GM10266 (cell line): Measurements from ENCODE around the gene FAM53C.
"Not testable (repeated sequence)": the region's sequence is repeated elsewhere in the genome, so short reads cannot be mapped to it uniquely, and the experiment has no call there.

Source experiments
- DNase-seq: peaks from one replicate; pipeline ENCODE4 v3.0.0; 2012; ENCODE audit errors: extremely low spot score
- TF ChIP-seq, protein P1 (sequence below): IDR thresholded peaks from 2 replicates; pipeline ENCODE4 v1.5.1; 2012; ENCODE audit warnings: mild to moderate bottlenecking, low read depth; ENCODE audit not compliant: control insufficient read depth, insufficient read depth; ENCODE audit errors: missing control alignments

FAM53C gene

DNA sequence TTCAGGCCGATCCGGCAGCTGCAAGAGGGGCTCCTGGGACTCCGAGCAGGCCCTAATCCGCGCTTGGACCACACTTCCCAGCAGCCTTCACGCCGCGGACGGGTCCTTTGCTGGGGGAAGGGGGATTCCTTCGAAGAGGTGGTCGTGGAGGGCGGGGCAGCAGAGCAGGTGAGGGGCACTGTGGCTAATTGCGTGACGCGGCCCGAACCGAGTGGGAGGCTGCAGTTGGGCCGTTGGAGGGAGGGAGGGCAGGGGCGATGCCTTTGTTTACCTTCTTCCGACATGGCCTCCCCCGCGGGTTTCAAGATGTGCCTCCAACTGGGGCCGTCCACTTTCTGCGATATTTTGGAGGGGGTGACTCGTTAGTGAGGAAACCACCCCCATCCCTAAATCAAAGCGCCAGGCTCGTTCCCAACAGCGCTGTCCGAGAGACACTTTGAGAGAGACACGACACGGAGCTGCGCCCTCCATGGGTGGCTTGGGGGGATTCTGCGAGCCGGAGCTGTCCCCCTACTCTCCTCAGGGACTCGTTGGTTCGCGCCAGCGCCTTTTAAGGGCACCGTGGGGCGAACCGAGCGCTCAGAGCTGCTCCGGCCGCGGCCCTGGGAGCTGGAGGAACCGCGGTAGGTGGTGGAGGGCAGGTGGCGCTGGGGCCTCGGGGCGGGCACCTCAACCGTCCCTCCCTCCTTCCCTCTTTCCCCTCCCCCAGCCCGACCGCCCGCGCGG lies at the start of gene FAM53C:
Gene FAM53C, plus strand, starts transcription at position 582 of the 726 bp plus-strand sequence. CDS start 3,070 bp downstream, outside the sequence.
- TF ChIP-seq, protein P1, sequence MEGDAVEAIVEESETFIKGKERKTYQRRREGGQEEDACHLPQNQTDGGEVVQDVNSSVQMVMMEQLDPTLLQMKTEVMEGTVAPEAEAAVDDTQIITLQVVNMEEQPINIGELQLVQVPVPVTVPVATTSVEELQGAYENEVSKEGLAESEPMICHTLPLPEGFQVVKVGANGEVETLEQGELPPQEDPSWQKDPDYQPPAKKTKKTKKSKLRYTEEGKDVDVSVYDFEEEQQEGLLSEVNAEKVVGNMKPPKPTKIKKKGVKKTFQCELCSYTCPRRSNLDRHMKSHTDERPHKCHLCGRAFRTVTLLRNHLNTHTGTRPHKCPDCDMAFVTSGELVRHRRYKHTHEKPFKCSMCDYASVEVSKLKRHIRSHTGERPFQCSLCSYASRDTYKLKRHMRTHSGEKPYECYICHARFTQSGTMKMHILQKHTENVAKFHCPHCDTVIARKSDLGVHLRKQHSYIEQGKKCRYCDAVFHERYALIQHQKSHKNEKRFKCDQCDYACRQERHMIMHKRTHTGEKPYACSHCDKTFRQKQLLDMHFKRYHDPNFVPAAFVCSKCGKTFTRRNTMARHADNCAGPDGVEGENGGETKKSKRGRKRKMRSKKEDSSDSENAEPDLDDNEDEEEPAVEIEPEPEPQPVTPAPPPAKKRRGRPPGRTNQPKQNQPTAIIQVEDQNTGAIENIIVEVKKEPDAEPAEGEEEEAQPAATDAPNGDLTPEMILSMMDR: no peak

DNA sequence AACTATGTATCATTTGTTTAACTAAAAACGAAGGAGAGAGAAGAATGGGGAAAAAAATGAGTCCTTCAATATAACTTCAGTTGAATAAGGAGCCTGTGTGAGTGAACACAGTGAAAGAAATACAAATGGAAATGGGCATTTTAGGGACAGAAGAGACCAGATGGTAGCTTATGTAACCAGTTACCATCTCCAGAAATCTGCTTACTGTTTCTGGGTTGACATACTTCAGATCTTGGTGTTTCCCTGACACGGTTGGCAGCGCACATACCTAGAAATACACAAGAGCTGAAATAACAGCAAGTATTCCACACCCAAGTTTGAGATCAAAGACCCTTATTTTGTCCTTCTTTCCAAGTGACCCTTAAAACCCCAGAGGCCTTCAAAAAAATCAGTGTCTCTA lies 48.8 kb upstream of the FAM53C start:
- no peak for DNase-seq
- TF ChIP-seq, protein P1: no peak

More for the DNA sequence above, at the start of gene FAM53C:
- peak; percentile 90 for DNase-seq

DNA sequence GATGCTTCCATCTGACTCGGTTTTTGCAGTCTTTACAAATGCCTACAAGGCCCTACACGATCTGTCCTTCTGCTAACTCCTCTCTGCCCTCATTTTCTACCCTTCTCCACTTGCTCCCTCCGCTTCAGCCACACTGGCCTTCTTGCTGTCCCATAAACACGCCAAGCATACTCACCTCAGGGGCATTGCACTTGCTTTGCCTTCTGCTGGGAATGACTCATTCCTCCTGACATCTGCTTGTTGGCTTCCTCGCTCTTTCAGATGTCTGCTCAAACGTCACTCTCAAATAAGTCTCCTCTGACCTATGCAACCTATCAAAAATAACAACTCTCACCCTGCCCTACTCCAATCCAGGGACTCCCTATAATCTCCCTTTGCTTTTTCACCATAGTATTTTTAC lies 34.7 kb upstream of the FAM53C start:
- TF ChIP-seq, protein P1: no peak
- no peak for DNase-seq

DNA sequence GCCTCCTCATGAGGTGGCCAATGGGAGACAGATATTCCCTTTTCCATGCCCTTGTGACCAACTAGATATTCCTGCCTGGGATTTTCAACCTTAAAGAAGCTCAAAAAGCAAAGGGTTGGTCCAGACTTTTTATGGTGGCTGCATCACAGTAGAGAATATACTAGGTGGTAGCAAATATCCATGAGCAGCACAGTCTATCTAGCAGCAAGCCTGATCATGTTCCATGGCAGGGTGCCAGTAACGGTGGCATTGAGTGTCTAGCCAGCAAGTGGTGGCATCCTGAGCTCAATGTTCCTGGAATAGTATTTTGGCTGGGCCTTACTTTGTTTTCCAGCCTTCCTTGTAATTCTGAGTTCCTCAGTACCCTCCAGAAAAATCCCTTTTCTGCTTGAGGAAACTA lies 32.3 kb upstream of the FAM53C start:
- no peak for DNase-seq
- TF ChIP-seq, protein P1: no peak

DNA sequence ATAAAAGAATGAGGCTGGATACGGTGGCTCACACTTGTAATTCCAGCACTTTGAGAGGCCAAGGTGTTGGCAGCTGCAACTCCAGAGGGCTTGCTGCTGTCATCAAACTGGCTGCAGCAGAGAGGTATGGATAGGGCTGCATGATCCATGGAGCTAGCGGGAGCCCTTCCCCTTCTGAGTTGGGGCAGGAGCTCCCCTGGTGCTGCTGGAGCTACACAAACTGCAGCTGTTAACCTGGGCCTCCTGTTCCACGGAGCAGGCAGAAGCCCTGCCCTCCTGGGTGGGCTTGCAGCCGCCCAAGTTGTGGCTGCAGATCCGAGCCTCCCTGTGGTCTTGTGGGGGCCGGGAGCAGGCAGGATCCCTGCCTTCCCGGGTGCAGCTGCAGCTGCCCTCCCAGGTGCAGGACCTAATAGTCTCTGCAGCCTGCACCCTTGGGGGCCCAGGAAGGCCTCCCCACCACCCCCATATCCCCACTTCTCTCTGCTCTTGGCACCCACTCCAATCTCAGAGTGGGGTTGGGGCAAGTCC lies 22.3 kb upstream of the FAM53C start:
- TF ChIP-seq, protein P1: no peak
- DNase-seq: no peak

DNA sequence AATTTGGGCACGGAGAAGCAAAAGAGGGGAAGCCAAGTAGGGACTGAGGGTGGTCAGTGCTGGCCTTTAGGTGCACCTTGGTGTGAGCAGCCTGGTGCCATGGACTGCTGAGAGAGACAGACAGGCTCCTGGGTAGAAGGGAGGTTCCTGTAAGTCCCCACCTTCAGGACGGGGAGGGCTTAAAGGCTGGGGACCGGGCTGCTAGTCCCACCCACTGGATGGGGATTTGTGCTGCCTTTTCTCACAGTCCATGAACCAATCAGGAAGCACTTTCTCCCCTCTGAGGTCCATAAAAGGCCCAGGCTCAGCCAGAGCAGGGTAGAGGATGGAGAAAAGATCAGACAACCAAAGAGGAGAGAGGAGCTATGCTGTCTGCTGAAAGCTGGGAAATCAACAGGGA lies 21.7 kb upstream of the FAM53C start:
- no peak for DNase-seq
- TF ChIP-seq, protein P1: no peak

DNA sequence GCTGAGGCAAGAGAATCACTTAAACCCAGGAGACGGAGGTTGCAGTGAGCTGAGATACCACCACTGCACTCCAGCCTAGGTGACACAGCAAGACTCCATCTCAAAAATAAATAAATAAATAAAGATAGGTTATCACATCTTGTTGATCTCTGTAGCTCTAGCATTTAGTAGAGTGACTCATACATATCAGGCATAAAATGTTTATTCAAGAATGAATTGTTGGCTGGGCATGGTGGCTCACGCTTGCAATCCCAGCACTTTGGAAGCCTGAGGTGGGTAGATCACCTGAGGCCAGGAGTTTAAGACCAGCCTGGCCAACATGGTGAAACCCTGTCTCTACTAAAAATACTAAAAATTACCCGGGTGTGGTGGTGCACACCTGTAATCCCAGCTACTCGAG lies 19.9 kb upstream of the FAM53C start:
- not testable (repeated sequence) for DNase-seq
